HepG2 (cell line): Measurements from ENCODE around the gene C2CD2. TPM values are rescaled to one million over a fixed set of nuclear protein-coding genes. Genes with fewer than 3 reads are reported as not detected.

ENCODE experiments used
- ATAC-seq: fragments of 200-7000 bp; cut with Tn5 transposase; 3 replicates; pipeline ENCODE4 v1.9.1; 2020; ENCODE audit warnings: mild to moderate bottlenecking, moderate library complexity
- BruUV-seq: library from RNA; stranded (reverse); fragments of 400-500 nt; replicated peaks from 2 replicates; lab custom pipeline; 2021; lab: Mats Ljungman, UMichigan
- CTCF ChIA-PET: fragments of 300-600 bp; formaldehyde crosslinking; extraction: SDS; loops from one replicate; lab custom pipeline; 2021; ENCODE audit warnings: low total read pairs, inconsistent platforms, low intra/inter-chr PET ratio; lab: Yijun Ruan, JAX
- POLR2A ChIA-PET: fragments of 350-600 bp; sonication (Branson Sonifier 250); formaldehyde crosslinking; loops from one replicate; lab custom pipeline; 2020; ENCODE audit warnings: antibody characterized with exemption, inconsistent platforms; lab: Yijun Ruan, JAX
- DNase-seq: peaks from one replicate; pipeline ENCODE4 v3.0.0-alpha.2; 2015; ENCODE audit warnings: low spot score
- FAIRE-seq: peaks from 3 replicates; lab custom pipeline; 2011; peaks lifted over from hg19 to GRCh38; lab: Jason Lieb, UNC
- H2AFZ ChIP-seq: one replicate; pipeline ENCODE4 v1.6.1; 2011; ENCODE audit warnings: low read length, inconsistent platforms
- H3K27ac ChIP-seq: fragments of 300-600 bp; 3 replicates; pipeline ENCODE4 v1.8.0; 2011; ENCODE audit warnings: mixed run types, mild to moderate bottlenecking, mixed read lengths, low read length, inconsistent platforms; ENCODE audit not compliant: insufficient read depth; ENCODE audit errors: extremely low read length
- H3K27me3 ChIP-seq, 2 experiments: fragments of 200-600 bp in 1 of 2; 2 replicates in 1 of 2; 3 replicates in 1 of 2; pipeline versions ENCODE4 v1.6.0 to v1.8.0; 2011; ENCODE audit warnings: low read length in 2 of 2, mild to moderate bottlenecking in 2 of 2, moderate library complexity in 2 of 2, inconsistent platforms in 1 of 2; ENCODE audit not compliant: insufficient read depth in 2 of 2, control insufficient read depth in 1 of 2
- H3K36me3 ChIP-seq, 2 experiments: fragments of 200-600 bp in 1 of 2; replicated peaks in 1 of 2; 2 replicates in 1 of 2; 3 replicates in 1 of 2; pipeline versions ENCODE4 v1.5.1 to v1.8.0; 2011; ENCODE audit warnings: low read length in 2 of 2, inconsistent platforms in 1 of 2; ENCODE audit not compliant: insufficient read depth in 2 of 2, control insufficient read depth in 1 of 2
- H3K4me1 ChIP-seq: 2 replicates; pipeline ENCODE4 v1.5.1; 2012; ENCODE audit warnings: low read length, inconsistent platforms; ENCODE audit not compliant: insufficient read depth
- H3K4me2 ChIP-seq: 2 replicates; pipeline ENCODE4 v1.6.0; 2011; ENCODE audit warnings: low read depth, low read length, inconsistent platforms
- H3K4me3 ChIP-seq, 3 experiments: fragments of 200-600 bp in 1 of 3; sonication (generic), shearing (Covaris generic) in 1 of 3; replicated peaks in 1 of 3; 2 replicates each; pipeline ENCODE4 v1.5.1; 2011 to 2016; ENCODE audit warnings: low read length in 3 of 3, inconsistent platforms in 2 of 3, low read depth in 2 of 3, mild to moderate bottlenecking in 2 of 3, control low read depth in 1 of 3, mixed read lengths in 1 of 3; ENCODE audit not compliant: insufficient read depth in 1 of 3
- H3K79me2 ChIP-seq: one replicate; pipeline ENCODE4 v1.6.1; 2011; ENCODE audit warnings: low read length, inconsistent platforms; ENCODE audit not compliant: insufficient read depth
- H3K9ac ChIP-seq: 2 replicates; pipeline ENCODE4 v1.6.0; 2011; ENCODE audit warnings: mild to moderate bottlenecking, low read depth, low read length, inconsistent platforms; ENCODE audit not compliant: insufficient read depth
- H3K9me3 ChIP-seq: 2 replicates; pipeline ENCODE4 v1.5.1; 2012; ENCODE audit warnings: mild to moderate bottlenecking, low read length
- H4K20me1 ChIP-seq: 2 replicates; pipeline ENCODE4 v1.6.0; 2011; ENCODE audit warnings: inconsistent platforms, mild to moderate bottlenecking, low read length, moderate library complexity; ENCODE audit not compliant: insufficient read depth
- GMEB1 ChIP-seq: sonication (generic); formaldehyde crosslinking; IDR thresholded peaks from 2 replicates; pipeline ENCODE4 v1.5.1; 2020; ENCODE audit warnings: missing genetic modification reagents, mild to moderate bottlenecking, borderline replicate concordance
- MED13 ChIP-seq: sonication (generic); formaldehyde crosslinking; IDR thresholded peaks from 2 replicates; pipeline ENCODE4 v1.5.0; 2020; ENCODE audit warnings: missing genetic modification reagents
- SNAPC2 ChIP-seq: sonication (generic); formaldehyde crosslinking; IDR thresholded peaks from 2 replicates; pipeline ENCODE4 v1.8.1; 2022; ENCODE audit warnings: mild to moderate bottlenecking, missing genetic modification reagents
- ZNF407 ChIP-seq: sonication (generic); formaldehyde crosslinking; IDR thresholded peaks from one replicate; pipeline ENCODE4 v1.5.1; 2020; ENCODE audit warnings: mild to moderate bottlenecking, missing genetic modification reagents; ENCODE audit errors: not compliant biosample characterization
- ZNF788 ChIP-seq: sonication (generic); formaldehyde crosslinking; IDR thresholded peaks from 2 replicates; pipeline ENCODE4 v1.5.0; 2020; ENCODE audit warnings: mild to moderate bottlenecking, missing genetic modification reagents, borderline replicate concordance
- WGBS: methylation state at CpG from one replicate; pipeline ENCODE4 v1.1.6; 2017; ENCODE audit warnings: low lambda C conversion rate; 5-methylcytosine and 5-hydroxymethylcytosine counted together
- in situ Hi-C: cut with HindIII; loops from 2 replicates; pipeline ENCODE4 v1.10.0; 2017; ENCODE audit warnings: low pct_unique_long_range_greater_than_20kb; ENCODE audit not compliant: extremely low pct_ligation_motif_present
- intact Hi-C: fragments of 100-400 bp; cut with micrococcal nuclease; formaldehyde crosslinking; loops from one replicate; pipeline ENCODE4 v1.10.0; 2022; ENCODE audit not compliant: unreplicated experiment
- polyA plus RNA-seq, 8 experiments: library from polyadenylated mRNA; depleted of rRNA in 3 of 8; stranded (reverse) in 7 of 8; unstranded in 1 of 8; fragments of >200 nt; fragmentation: Illumina TruSeq in 4 of 8; extraction: Trizol in 4 of 8; gene quantifications; 2 replicates each; pipeline versions ENCODE4 v1.2.1 to v1.2.3, GENCODE V29; 2011 to 2016; ENCODE audit warnings: low read depth in 4 of 8, missing spikeins in 1 of 8, mixed read lengths in 1 of 8; ENCODE audit not compliant: insufficient read depth in 1 of 8
- total RNA-seq, 5 experiments: library from RNA; depleted of rRNA; stranded (reverse); fragments of >200 nt; fragmentation: Illumina TruSeq; extraction: Trizol; gene quantifications; 2 replicates each; pipeline ENCODE4 v1.2.3, GENCODE V29; 2016; ENCODE audit warnings: low read depth in 1 of 5

C2CD2 gene
- total and polyA plus RNA-seq, 2 of the 13 experiments (the other 11 are each of a cell fraction or from before 2014, with no cell fraction given), result 12.5 to 19.7 TPM

DNA sequence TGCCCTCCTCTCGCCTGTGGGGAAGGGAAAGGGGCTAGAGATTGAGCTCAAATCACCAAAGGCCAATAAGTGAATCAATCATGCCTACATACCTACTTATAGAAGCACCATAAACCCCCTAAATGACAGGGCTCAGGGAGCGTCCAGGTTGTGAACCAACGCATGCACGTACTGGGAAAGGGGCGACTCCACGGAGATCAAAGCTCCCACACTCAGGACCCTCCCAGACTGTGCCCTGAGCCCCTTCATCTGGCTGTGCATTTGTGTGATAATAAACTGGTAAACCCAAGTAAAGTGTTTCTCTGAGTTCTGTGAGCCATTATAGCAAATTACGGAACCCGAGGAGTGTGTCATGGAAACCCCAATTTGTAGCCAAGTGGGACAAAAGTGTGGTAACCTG is 50.9 kb downstream of the C2CD2 start (continued):
- no peak for TF ChIP-seq GMEB1 (CRISPR knock-in tag)
- no peak for TF ChIP-seq MED13 (CRISPR knock-in tag)

- no peak overlapping the region for H3K9ac ChIP-seq
- TF ChIP-seq ZNF788 (CRISPR knock-in tag) (no peak), SNAPC2 (CRISPR knock-in tag) (no peak), ZNF407 (CRISPR knock-in tag) (no peak)
- TF ChIP-seq, all 625 proteins: peak for 0
- DNase-seq (no peak), ATAC-seq (no peak), FAIRE-seq (no peak)
- intact Hi-C loops (no loop called here), in situ Hi-C loops (no loop called here)
- H3K9me3 ChIP-seq, result no peaks in the 10 kb centered on the region
- H4K20me1 ChIP-seq, result no peaks in the 10 kb centered on the region
- WGBS, result 92% methylated on average over 3 of the region's 3 CpGs
- BruUV-seq, result no TSS peak
- H3K4me3 ChIP-seq, result no peak overlapping the region
- peaks cover 3 to 37% of the 10 kb centered on the region in 2 experiments; a peak in 3 of 5 replicates for H3K36me3 ChIP-seq
- no peak overlapping the region for H2AFZ ChIP-seq
- H3K79me2 ChIP-seq, result no peaks in the 10 kb centered on the region
- H3K4me1 ChIP-seq, result no peaks in the 10 kb centered on the region
- H3K27me3 ChIP-seq, result no peaks in the 10 kb centered on the region
- no peak overlapping the region for H3K27ac ChIP-seq
- ChIA-PET CTCF (no interaction called here), POLR2A (no interaction called here)
- no peak overlapping the region for H3K4me2 ChIP-seq
These were observed 52.0 kb downstream of the C2CD2 start for GRCh38 chr21:41901782-41902181.
